B cell (primary cell): ENCODE results near the gene XAGE1B. TPM values are rescaled to one million over a fixed set of nuclear protein-coding genes. Genes with fewer than 3 reads are reported as not detected.
"Not testable (repeated sequence)": the region's sequence is repeated elsewhere in the genome, so short reads cannot be mapped to it uniquely, and the experiment has no call there.

ENCODE experiments used
- ATAC-seq: fragments of 200-7000 bp; cut with Tn5 transposase; one replicate; pipeline ENCODE4 v1.10.0; 2021; ENCODE audit warnings: low read depth, mild to moderate bottlenecking, moderate number of reproducible peaks, moderate library complexity
- CTCF ChIA-PET: fragments of 350-600 bp; sonication (Branson Sonifier 250); formaldehyde crosslinking; loops from one replicate; lab custom pipeline; 2021; ENCODE audit warnings: antibody characterized with exemption, inconsistent platforms; lab: Charles Lee
- POLR2A ChIA-PET: fragments of 350-600 bp; sonication (Branson Sonifier 250); formaldehyde crosslinking; loops from one replicate; lab custom pipeline; 2021; ENCODE audit warnings: antibody characterized with exemption; lab: Charles Lee
- DNase-seq: peaks from one replicate; pipeline ENCODE4 v3.0.0; 2013
- H2AFZ ChIP-seq: 2 replicates; pipeline ENCODE4 v1.6.1; 2012; ENCODE audit warnings: mild to moderate bottlenecking, low read depth, low read length; ENCODE audit not compliant: insufficient read depth, poor library complexity, severe bottlenecking
- H3K27ac ChIP-seq, 2 donors: 1 replicate in 1 of 2; 2 replicates in 1 of 2; pipeline ENCODE4 v1.5.1; 2012 to 2013; ENCODE audit warnings: low read length in 2 of 2, mild to moderate bottlenecking in 2 of 2, moderate library complexity in 1 of 2
- H3K27me3 ChIP-seq, 4 experiments: fragments of 200-600 bp in 1 of 4; sonication (generic) in 1 of 4; replicated peaks in 1 of 4; 1 replicate in 2 of 4; 2 replicates in 2 of 4; pipeline versions ENCODE4 v1.6.1 to v1.7.0; 2013 to 2016; ENCODE audit warnings: low read length in 3 of 4, mild to moderate bottlenecking in 2 of 4, mixed read lengths in 1 of 4, moderate library complexity in 1 of 4; ENCODE audit not compliant: insufficient read depth in 4 of 4, control insufficient read depth in 3 of 4; ENCODE audit errors: control extremely low read depth in 1 of 4
- H3K36me3 ChIP-seq, 2 experiments: replicated peaks in 1 of 2; 1 replicate in 1 of 2; 2 replicates in 1 of 2; pipeline versions ENCODE4 v1.6.1 to v1.7.1; 2013; ENCODE audit warnings: low read length in 1 of 2; ENCODE audit not compliant: insufficient read depth in 2 of 2, control insufficient read depth in 1 of 2; ENCODE audit errors: control extremely low read depth in 1 of 2, extremely low read depth in 1 of 2
- H3K4me1 ChIP-seq, 2 donors: fragments of 200-600 bp in 1 of 2; sonication (generic) in 1 of 2; 1 replicate in 1 of 2; 2 replicates in 1 of 2; pipeline versions ENCODE4 v1.5.1 to v1.6.1; 2013 to 2017; ENCODE audit warnings: low read length in 2 of 2; ENCODE audit not compliant: control insufficient read depth in 2 of 2, insufficient read depth in 2 of 2
- H3K4me2 ChIP-seq: replicated peaks from 2 replicates; pipeline ENCODE3; 2012; ENCODE audit warnings: mild to moderate bottlenecking, low read depth, low read length; ENCODE audit not compliant: poor library complexity, severe bottlenecking
- H3K4me3 ChIP-seq, 5 experiments: fragments of 200-600 bp in 1 of 5; sonication (generic) in 1 of 5; 1 replicate in 3 of 5; 2 replicates in 2 of 5; pipeline versions ENCODE4 v1.5.1 to v1.7.0; 2011 to 2016; ENCODE audit warnings: low read length in 4 of 5, mild to moderate bottlenecking in 4 of 5, low read depth in 2 of 5, control low read depth in 1 of 5, moderate library complexity in 1 of 5; ENCODE audit not compliant: insufficient read depth in 1 of 5; ENCODE audit errors: control extremely low read depth in 1 of 5, extremely low read depth in 1 of 5
- H3K79me2 ChIP-seq: fragments of 200-600 bp; sonication (generic); one replicate; pipeline ENCODE4 v1.6.0; 2016; ENCODE audit warnings: low read length; ENCODE audit not compliant: control insufficient read depth, insufficient read depth
- H3K9ac ChIP-seq: fragments of 200-600 bp; sonication (generic); 2 replicates; pipeline ENCODE4 v1.6.1; 2017; ENCODE audit warnings: mild to moderate bottlenecking, low read length, moderate library complexity
- H3K9me3 ChIP-seq, 3 donors: one replicate each; pipeline versions ENCODE4 v1.6.1 to v1.7.1; 2013; ENCODE audit warnings: low read length in 2 of 3; ENCODE audit not compliant: control insufficient read depth in 2 of 3, insufficient read depth in 1 of 3; ENCODE audit errors: control extremely low read depth in 1 of 3
- H4K20me1 ChIP-seq: 2 replicates; pipeline ENCODE4 v1.6.0; 2012; ENCODE audit warnings: mild to moderate bottlenecking, low read length; ENCODE audit not compliant: insufficient read depth, control insufficient read depth, poor library complexity, severe bottlenecking
- H3K27ac Mint-ChIP-seq: one replicate; pipeline ENCODE4 v1.8.0; 2021; ENCODE audit warnings: mixed read lengths
- H3K27me3 Mint-ChIP-seq: one replicate; pipeline ENCODE4 v1.8.0; 2021; ENCODE audit warnings: mixed read lengths
- H3K4me1 Mint-ChIP-seq: one replicate; pipeline ENCODE4 v1.8.0; 2021; ENCODE audit warnings: mixed read lengths
- H3K4me3 Mint-ChIP-seq: one replicate; pipeline ENCODE4 v1.8.0; 2021; ENCODE audit warnings: mixed read lengths
- H3K9me3 Mint-ChIP-seq: one replicate; pipeline ENCODE4 v1.8.0; 2022; ENCODE audit warnings: mixed read lengths; ENCODE audit not compliant: insufficient read depth
- CTCF ChIP-seq: fragments of 200-600 bp; IDR thresholded peaks from one replicate; pipeline ENCODE4 v1.8.0; 2022; ENCODE audit warnings: antibody characterized with exemption, mild to moderate bottlenecking
- EZH2 ChIP-seq: IDR thresholded peaks from 2 replicates; pipeline ENCODE4 v1.6.1; 2012; ENCODE audit warnings: borderline replicate concordance, low read depth, mild to moderate bottlenecking, moderate library complexity, low read length; ENCODE audit not compliant: insufficient read depth, poor library complexity, severe bottlenecking
- WGBS: methylation state at CpG from one replicate; pipeline ENCODE4 v1.1.5; 2013; ENCODE audit warnings: missing lambda C conversion rate; ENCODE audit not compliant: insufficient coverage; 5-methylcytosine and 5-hydroxymethylcytosine counted together
- intact Hi-C: fragments of 100-400 bp; cut with micrococcal nuclease; formaldehyde crosslinking; loops from one replicate; pipeline ENCODE4 v1.10.0; 2022
- polyA plus RNA-seq: library from polyadenylated mRNA; depleted of rRNA; stranded (reverse); fragments of >200 nt; gene quantifications from 2 replicates; pipeline ENCODE4 v1.2.3, GENCODE V29; 2012
- total RNA-seq, 2 donors: library from RNA; stranded (reverse); fragments of 120-200 nt in 1 of 2; gene quantifications; 1 replicate in 1 of 2; 2 replicates in 1 of 2; pipeline versions ENCODE4 v1.2.3 to v1.2.4, GENCODE V29; 2013 to 2022

The XAGE1B gene
- total and polyA plus RNA-seq, 2 donors (not counting 1 experiment from before 2014, with no cell fraction given): not detected

- Histone ChIP-seq H3K4me1 (no peaks in the 10 kb centered on the region), H3K4me3 (no peak overlapping the region), H3K36me3 (no peaks in the 10 kb centered on the region), H3K9me3 (no peaks in the 10 kb centered on the region), H4K20me1 (no peaks in the 10 kb centered on the region), H3K27ac (no peak overlapping the region), H3K4me2 (no peak overlapping the region), H3K9ac (no peak overlapping the region), H3K79me2 (no peaks in the 10 kb centered on the region), H2AFZ (no peak overlapping the region), H3K27me3 (no peaks in the 10 kb centered on the region)
- CTCF ChIA-PET: no interaction called here
- intact Hi-C loops: no loop called here
- TF ChIP-seq EZH2: no peak
- TF ChIP-seq CTCF: no peak
- Mint-ChIP-seq H3K27me3 (peaks cover 8% of the 10 kb centered on the region), H3K27ac (no peak overlapping the region), H3K4me3 (no peak overlapping the region), H3K9me3 (no peaks in the 10 kb centered on the region), H3K4me1 (no peaks in the 10 kb centered on the region)
- DNase-seq (no peak), ATAC-seq (no peak)
- 100% methylated on average over 1 of the region's 3 CpGs for WGBS
- POLR2A ChIA-PET: no interaction called here
Observed at GRCh38 chrX:52507331-52507730, 9.5 kb downstream of the XAGE1B start.

GRCh38 chrX:52504551-52504950, 12.3 kb downstream of the XAGE1B start:
- peaks cover 8% of the 10 kb centered on the region for H3K27me3 Mint-ChIP-seq
- H3K9me3 ChIP-seq: no peaks in the 10 kb centered on the region
- no peak overlapping the region for H3K9ac ChIP-seq
- ChIA-PET CTCF (no interaction called here), POLR2A (no interaction called here)
- H3K4me1 ChIP-seq: no peaks in the 10 kb centered on the region
- H3K4me2 ChIP-seq: no peak overlapping the region
- H4K20me1 ChIP-seq: no peaks in the 10 kb centered on the region
- H2AFZ ChIP-seq: no peak overlapping the region
- H3K27me3 ChIP-seq: no peaks in the 10 kb centered on the region
- H3K9me3 Mint-ChIP-seq: no peaks in the 10 kb centered on the region
- TF ChIP-seq CTCF (no peak), EZH2 (no peak)
- no peak overlapping the region for H3K4me3 Mint-ChIP-seq
- H3K4me3 ChIP-seq: no peak overlapping the region
- no peaks in the 10 kb centered on the region for H3K4me1 Mint-ChIP-seq
- H3K27ac Mint-ChIP-seq: no peak overlapping the region
- H3K36me3 ChIP-seq: no peaks in the 10 kb centered on the region
- H3K27ac ChIP-seq: no peak overlapping the region
- DNase-seq (no peak), ATAC-seq (no peak)
- no peaks in the 10 kb centered on the region for H3K79me2 ChIP-seq
- WGBS: 80% methylated on average over 1 of the region's 4 CpGs
- intact Hi-C loops: no loop called here

GRCh38 chrX:52501362-52501761, 15.5 kb downstream of the XAGE1B start:
- not testable (repeated sequence) for H3K9me3 ChIP-seq, H3K27me3 Mint-ChIP-seq

More at GRCh38 chrX:52501362-52501761, 15.5 kb downstream of the XAGE1B start:
- H3K27ac ChIP-seq, H3K4me1 ChIP-seq, ATAC-seq, H3K27me3 ChIP-seq, H3K4me1 Mint-ChIP-seq, H3K9me3 Mint-ChIP-seq, H2AFZ ChIP-seq, CTCF ChIA-PET, H3K9ac ChIP-seq, H3K4me3 Mint-ChIP-seq, intact Hi-C loops, H3K4me2 ChIP-seq, H3K36me3 ChIP-seq, H3K4me3 ChIP-seq, H3K27ac Mint-ChIP-seq, POLR2A ChIA-PET, H4K20me1 ChIP-seq, H3K79me2 ChIP-seq, DNase-seq: not testable (repeated sequence)
- WGBS: no CpG with 5 or more reads among the region's 6 CpGs
